ENCODE data around the gene COPS2. TPM values are rescaled to one million over a fixed set of nuclear protein-coding genes. Genes with fewer than 3 reads are reported as not detected.

Gene COPS2
- total and polyA plus RNA-seq, 9 of the 15 experiments (the other 6 are each of a cell fraction or from before 2014, with no cell fraction given): 66.4 to 154 (median 117) TPM

- in situ Hi-C loops (cut with MboI): no loop called here
- Histone ChIP-seq H3K4me1 (replicated peaks in 1 of 2; ENCODE audit: control insufficient read depth in 2 of 2, insufficient read depth in 2 of 2, low read length in 2 of 2) (no peaks in the 10 kb centered on the region), H3K36me3 (ENCODE audit: control insufficient read depth, insufficient read depth, low read length) (peaks cover 95% of the 10 kb centered on the region), H3K27ac (ENCODE audit: extremely low read depth, low read depth, low read length) (no peak overlapping the region), H4K20me1 (replicated peaks; ENCODE audit: control insufficient read depth, insufficient read depth, low read length) (no peaks in the 10 kb centered on the region), H3K27me3 (ENCODE audit: control insufficient read depth in 2 of 2, insufficient read depth in 2 of 2, low read length in 2 of 2) (no peaks in the 10 kb centered on the region), H3K4me3 (no peak overlapping the region), H3K79me2 (ENCODE audit: control insufficient read depth, insufficient read depth, low read length) (0 out of 3 replicates have a peak, but pooled peaks cover 6% of the 10 kb centered on the region), H3K9ac (ENCODE audit: insufficient read depth in 1 of 2, low read depth in 2 of 2, low read length in 2 of 2) (no peak overlapping the region), H3K9me3 (replicated peaks; ENCODE audit: control insufficient read depth, insufficient read depth, low read depth, low read length) (no peaks in the 10 kb centered on the region), H3K4me2 (ENCODE audit: insufficient read depth, low read length) (no peak overlapping the region), H3K9me1 (ENCODE audit: control insufficient read depth, insufficient read depth, low read length) (no peaks in the 10 kb centered on the region), H2AFZ (ENCODE audit: low read depth, low read length) (no peak overlapping the region)
- WGBS (ENCODE audit: insufficient coverage, low coverage, missing lambda C conversion rate): 84% methylated on average over 5 of the region's 5 CpGs
- CTCF ChIA-PET (ENCODE audit: low intra/inter-chr PET ratio): no interaction called here
- DNase-seq (ENCODE audit: extremely low read depth in 1 of 4, low spot score in 3 of 4) (no peak), FAIRE-seq (no peak), ATAC-seq (no peak)
- POLR2A ChIA-PET: no interaction called here
- no TSS peak for BruUV-seq (replicated peaks)
- intact Hi-C loops (cut with micrococcal nuclease): no loop called here
- TF ChIP-seq CXXC5 (CRISPR knock-in tag; IDR thresholded peaks at IDR 0.05): no peak
- TF ChIP-seq MAFF (IDR thresholded peaks at IDR 0.05; ENCODE audit: low read length): no peak
- TF ChIP-seq IRF1 (CRISPR knock-in tag; IDR thresholded peaks at IDR 0.05; ENCODE audit: borderline replicate concordance): no peak
- no peak for TF ChIP-seq ZNF668 (CRISPR knock-in tag; IDR thresholded peaks at IDR 0.05)
- no peak for TF ChIP-seq COPS2 (conservative IDR thresholded peaks at IDR 0.05)
- TF ChIP-seq ESRRB (CRISPR knock-in tag; IDR thresholded peaks at IDR 0.05; ENCODE audit: borderline replicate concordance): no peak
- no peak for TF ChIP-seq ZBTB7A (IDR thresholded peaks at IDR 0.05; ENCODE audit: borderline replicate concordance, control insufficient read depth, low read depth, low read length)
- no peak for TF ChIP-seq ID3 (CRISPR knock-in tag; IDR thresholded peaks at IDR 0.05)
- TF ChIP-seq ID3 (tag; IDR thresholded peaks at IDR 0.05): no peak
- TF ChIP-seq HNRNPLL (IDR thresholded peaks at IDR 0.05; ENCODE audit: low read depth, low read length, poor library complexity, severe bottlenecking): no peak
- no peak for TF ChIP-seq ZNF184 (CRISPR knock-in tag; IDR thresholded peaks at IDR 0.05)
- no peak for TF ChIP-seq U2AF2 (optimal IDR thresholded peaks at IDR 0.05; ENCODE audit: low read depth, low read length)
- no peak for TF ChIP-seq ZNF589 (CRISPR knock-in tag; IDR thresholded peaks at IDR 0.05; ENCODE audit: low read depth)
- TF ChIP-seq PHF21A (IDR thresholded peaks at IDR 0.05; ENCODE audit: borderline replicate concordance, low read depth): no peak
- TF ChIP-seq POLR2AphosphoS5 (IDR thresholded peaks at IDR 0.05; ENCODE audit: control insufficient read depth, insufficient read depth, low read depth, low read length): no peak
- no peak for TF ChIP-seq ZNF324 (CRISPR knock-in tag; IDR thresholded peaks at IDR 0.05)
Measured at GRCh38 chr15:49134683-49135341, 20.6 kb downstream of the COPS2 start.
